ENCODE data around the gene GSG1.

DNA sequence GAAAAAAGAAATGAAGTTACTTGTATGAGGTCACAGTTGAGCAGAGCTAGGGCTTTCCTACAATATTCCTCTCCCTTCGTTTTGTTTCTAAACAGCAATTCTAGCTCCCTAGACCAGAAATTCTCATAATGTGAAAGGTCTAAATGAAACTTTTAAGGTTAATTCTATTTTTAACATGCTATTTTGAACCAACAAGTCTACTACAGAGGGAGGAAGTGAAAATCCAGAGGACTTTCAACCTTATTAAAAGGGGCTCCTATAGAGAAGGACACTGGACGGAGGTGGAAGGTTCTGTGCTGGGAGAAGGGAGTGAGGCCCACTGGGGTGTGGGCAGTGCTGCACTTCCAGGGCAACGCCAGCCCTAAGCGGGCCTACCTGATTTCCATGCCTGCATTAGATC lies 13.4 kb downstream of the GSG1 start:
- TF ChIP-seq, protein P1, sequence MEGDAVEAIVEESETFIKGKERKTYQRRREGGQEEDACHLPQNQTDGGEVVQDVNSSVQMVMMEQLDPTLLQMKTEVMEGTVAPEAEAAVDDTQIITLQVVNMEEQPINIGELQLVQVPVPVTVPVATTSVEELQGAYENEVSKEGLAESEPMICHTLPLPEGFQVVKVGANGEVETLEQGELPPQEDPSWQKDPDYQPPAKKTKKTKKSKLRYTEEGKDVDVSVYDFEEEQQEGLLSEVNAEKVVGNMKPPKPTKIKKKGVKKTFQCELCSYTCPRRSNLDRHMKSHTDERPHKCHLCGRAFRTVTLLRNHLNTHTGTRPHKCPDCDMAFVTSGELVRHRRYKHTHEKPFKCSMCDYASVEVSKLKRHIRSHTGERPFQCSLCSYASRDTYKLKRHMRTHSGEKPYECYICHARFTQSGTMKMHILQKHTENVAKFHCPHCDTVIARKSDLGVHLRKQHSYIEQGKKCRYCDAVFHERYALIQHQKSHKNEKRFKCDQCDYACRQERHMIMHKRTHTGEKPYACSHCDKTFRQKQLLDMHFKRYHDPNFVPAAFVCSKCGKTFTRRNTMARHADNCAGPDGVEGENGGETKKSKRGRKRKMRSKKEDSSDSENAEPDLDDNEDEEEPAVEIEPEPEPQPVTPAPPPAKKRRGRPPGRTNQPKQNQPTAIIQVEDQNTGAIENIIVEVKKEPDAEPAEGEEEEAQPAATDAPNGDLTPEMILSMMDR (IDR thresholded peaks at IDR 0.05) = no peak
- TF ChIP-seq POLR2AphosphoS5 (IDR thresholded peaks at IDR 0.05) = no peak
